Keratinocyte (primary cell): ENCODE data around the gene ARRB1. TPM values are rescaled to one million over a fixed set of nuclear protein-coding genes. Genes with fewer than 3 reads are reported as not detected.

Experiments
- DNase-seq: peaks from one replicate; pipeline ENCODE4 v3.0.0-alpha.2; 2011; ENCODE audit warnings: low read depth, missing footprints, low spot score
- FAIRE-seq: peaks from 2 replicates; lab custom pipeline; 2011; peaks lifted over from hg19 to GRCh38; lab: Jason Lieb, UNC
- H2AFZ ChIP-seq: 2 replicates; pipeline ENCODE4 v1.6.0; 2012; ENCODE audit warnings: low read length, control low read depth, inconsistent platforms; ENCODE audit not compliant: control insufficient read depth
- H3K27ac ChIP-seq: 2 replicates; pipeline ENCODE4 v1.5.1; 2011; ENCODE audit warnings: low read length; ENCODE audit not compliant: control insufficient read depth, insufficient read depth
- H3K27me3 ChIP-seq: 3 replicates; pipeline ENCODE4 v1.6.0; 2011; ENCODE audit warnings: low read length; ENCODE audit not compliant: control insufficient read depth, insufficient read depth; ENCODE audit errors: extremely low read depth
- H3K36me3 ChIP-seq, 2 experiments: 2 replicates in 1 of 2; 3 replicates in 1 of 2; pipeline ENCODE4 v1.5.1; 2011; ENCODE audit warnings: low read length in 2 of 2, mild to moderate bottlenecking in 1 of 2; ENCODE audit not compliant: control insufficient read depth in 2 of 2, insufficient read depth in 2 of 2; ENCODE audit errors: extremely low read depth in 1 of 2
- H3K4me1 ChIP-seq: 3 replicates; pipeline ENCODE4 v1.5.1; 2011; ENCODE audit warnings: low read length; ENCODE audit not compliant: control insufficient read depth, insufficient read depth; ENCODE audit errors: extremely low read depth
- H3K4me2 ChIP-seq: 3 replicates; pipeline ENCODE4 v1.6.0; 2011; ENCODE audit warnings: low read depth, low read length; ENCODE audit not compliant: control insufficient read depth, insufficient read depth; ENCODE audit errors: extremely low read depth
- H3K4me3 ChIP-seq, 3 experiments: fragments of 200-600 bp in 1 of 3; sonication (generic) in 1 of 3; 2 replicates in 2 of 3; 3 replicates in 1 of 3; pipeline ENCODE4 v1.5.1; 2011 to 2016; ENCODE audit warnings: low read length in 3 of 3, mild to moderate bottlenecking in 3 of 3, control low read depth in 2 of 3, inconsistent platforms in 1 of 3, low read depth in 1 of 3, mixed read lengths in 1 of 3, mixed run types in 1 of 3, moderate library complexity in 1 of 3; ENCODE audit not compliant: control insufficient read depth in 2 of 3, insufficient read depth in 2 of 3; ENCODE audit errors: extremely low read depth in 1 of 3
- H3K79me2 ChIP-seq: 2 replicates; pipeline ENCODE4 v1.6.0; 2012; ENCODE audit warnings: low read length; ENCODE audit not compliant: control insufficient read depth, insufficient read depth
- H3K9ac ChIP-seq: 3 replicates; pipeline ENCODE4 v1.6.0; 2011; ENCODE audit warnings: low read length; ENCODE audit not compliant: control insufficient read depth, insufficient read depth; ENCODE audit errors: extremely low read depth
- H3K9me1 ChIP-seq: 3 replicates; pipeline ENCODE4 v1.6.0; 2011; ENCODE audit warnings: low read length; ENCODE audit not compliant: control insufficient read depth, insufficient read depth; ENCODE audit errors: extremely low read depth
- H3K9me3 ChIP-seq: 2 replicates; pipeline ENCODE4 v1.5.1; 2012; ENCODE audit warnings: low read depth, low read length; ENCODE audit not compliant: control insufficient read depth
- H4K20me1 ChIP-seq: 3 replicates; pipeline ENCODE4 v1.6.0; 2011; ENCODE audit warnings: low read length; ENCODE audit not compliant: control insufficient read depth, insufficient read depth; ENCODE audit errors: extremely low read depth
- EZH2 ChIP-seq: IDR thresholded peaks from one replicate; pipeline ENCODE4 v1.6.1; 2012; ENCODE audit warnings: inconsistent platforms, mild to moderate bottlenecking, low read length, moderate library complexity
- dilution Hi-C: fragments of 300-500 bp; cut with MboI; formaldehyde crosslinking; loops from one replicate; pipeline ENCODE4 v1.7.0; 2020; ENCODE audit warnings: low sequenced_read_pairs; ENCODE audit not compliant: extremely low pct_ligation_motif_present
- polyA plus RNA-seq, 5 experiments: library from polyadenylated mRNA; depleted of rRNA in 3 of 5; stranded (reverse) in 3 of 5; stranded (forward) in 1 of 5; unstranded in 1 of 5; fragments of >200 nt; gene quantifications; 1 replicate in 1 of 5; 2 replicates in 3 of 5; 3 replicates in 1 of 5; pipeline versions ENCODE4 v1.2.1 to v1.2.3, GENCODE V29; 2011 to 2012; ENCODE audit warnings: missing spikeins in 2 of 5, low read depth in 1 of 5, low replicate concordance in 1 of 5
- TF ChIP-seq, protein P1 (sequence below), 3 experiments: IDR thresholded peaks in 1 of 3; conservative IDR thresholded peaks in 1 of 3; optimal IDR thresholded peaks in 1 of 3; 2 replicates in 2 of 3; 3 replicates in 1 of 3; pipeline versions ENCODE3 to v1.5.1; 2011; ENCODE audit warnings: low read length in 3 of 3, mild to moderate bottlenecking in 3 of 3, moderate library complexity in 2 of 3, control low read depth in 1 of 3, inconsistent platforms in 1 of 3; ENCODE audit not compliant: insufficient read depth in 2 of 3; ENCODE audit errors: extremely low read depth in 1 of 3

The ARRB1 gene
- polyA plus RNA-seq, 1 donor (not counting 4 experiments of a cell fraction or from before 2014, with no cell fraction given), result 0.94 TPM

DNA sequence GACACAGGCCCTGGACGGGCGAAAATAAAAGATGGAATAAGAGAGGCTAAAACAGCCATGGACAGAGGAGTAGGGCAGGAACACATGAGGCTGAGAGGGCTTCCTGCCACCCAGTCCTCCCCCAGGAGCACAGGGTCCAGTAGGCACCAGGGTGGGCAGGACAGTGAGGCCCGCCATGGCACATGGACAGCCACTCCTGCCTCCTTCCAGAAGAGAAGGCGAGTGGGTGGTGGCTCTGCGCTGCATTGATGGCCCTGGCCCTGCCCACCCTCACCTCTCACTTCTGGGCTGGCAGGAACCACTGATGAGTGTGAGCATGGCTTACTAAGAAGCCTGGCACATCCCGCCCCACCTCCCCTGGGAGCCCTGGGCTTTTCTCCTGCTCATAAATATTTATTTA, 59.7 kb downstream of the ARRB1 start:
- dilution Hi-C loops, result no loop called here

DNA sequence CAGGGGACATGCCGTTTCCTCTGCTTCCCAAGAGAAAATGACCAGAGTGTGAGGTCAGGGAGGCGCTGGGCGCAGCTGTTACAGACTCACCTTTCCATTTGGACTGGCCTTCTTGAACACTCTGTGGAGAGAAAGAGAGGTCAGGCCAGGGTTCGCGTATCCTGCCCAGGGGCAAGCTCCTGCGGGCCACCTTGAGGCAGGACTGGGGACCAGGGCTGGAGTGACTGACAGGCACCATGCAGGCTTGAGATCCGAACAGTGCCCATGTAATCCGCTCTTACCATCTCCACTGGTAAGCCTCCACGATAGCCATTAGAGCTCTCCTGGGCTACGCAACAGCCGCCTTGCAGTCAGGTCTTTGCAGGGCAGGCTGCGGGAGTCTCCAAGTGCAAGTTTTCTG, 61.5 kb downstream of the ARRB1 start:
- no peak overlapping the region for H3K4me3 ChIP-seq
- H3K4me1 ChIP-seq, result no peaks in the 10 kb centered on the region
- H3K79me2 ChIP-seq, result no peaks in the 10 kb centered on the region
- no peaks in the 10 kb centered on the region for H3K9me1 ChIP-seq
- H2AFZ ChIP-seq, result no peak overlapping the region
- dilution Hi-C loops, result no loop called here
- H3K36me3 ChIP-seq, result no peaks in the 10 kb centered on the region
- no peak overlapping the region for H3K27ac ChIP-seq
- TF ChIP-seq, protein P1, sequence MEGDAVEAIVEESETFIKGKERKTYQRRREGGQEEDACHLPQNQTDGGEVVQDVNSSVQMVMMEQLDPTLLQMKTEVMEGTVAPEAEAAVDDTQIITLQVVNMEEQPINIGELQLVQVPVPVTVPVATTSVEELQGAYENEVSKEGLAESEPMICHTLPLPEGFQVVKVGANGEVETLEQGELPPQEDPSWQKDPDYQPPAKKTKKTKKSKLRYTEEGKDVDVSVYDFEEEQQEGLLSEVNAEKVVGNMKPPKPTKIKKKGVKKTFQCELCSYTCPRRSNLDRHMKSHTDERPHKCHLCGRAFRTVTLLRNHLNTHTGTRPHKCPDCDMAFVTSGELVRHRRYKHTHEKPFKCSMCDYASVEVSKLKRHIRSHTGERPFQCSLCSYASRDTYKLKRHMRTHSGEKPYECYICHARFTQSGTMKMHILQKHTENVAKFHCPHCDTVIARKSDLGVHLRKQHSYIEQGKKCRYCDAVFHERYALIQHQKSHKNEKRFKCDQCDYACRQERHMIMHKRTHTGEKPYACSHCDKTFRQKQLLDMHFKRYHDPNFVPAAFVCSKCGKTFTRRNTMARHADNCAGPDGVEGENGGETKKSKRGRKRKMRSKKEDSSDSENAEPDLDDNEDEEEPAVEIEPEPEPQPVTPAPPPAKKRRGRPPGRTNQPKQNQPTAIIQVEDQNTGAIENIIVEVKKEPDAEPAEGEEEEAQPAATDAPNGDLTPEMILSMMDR (optimal IDR thresholded peaks at IDR 0.05 in 1 of 3, IDR thresholded peaks at IDR 0.05 in 1 of 3, conservative IDR thresholded peaks at IDR 0.05 in 1 of 3; ENCODE audit: extremely low read depth in 1 of 3, insufficient read depth in 2 of 3, low read length in 3 of 3), result no peak
- no peak for TF ChIP-seq EZH2
- H3K27me3 ChIP-seq, result peaks cover 4% of the 10 kb centered on the region
- H3K9me3 ChIP-seq, result no peaks in the 10 kb centered on the region
- DNase-seq (no peak), FAIRE-seq (no peak)
- H3K9ac ChIP-seq, result no peak overlapping the region
- no peak overlapping the region for H3K4me2 ChIP-seq
- no peaks in the 10 kb centered on the region for H4K20me1 ChIP-seq

More for the DNA sequence above, 59.7 kb downstream of the ARRB1 start:
- Histone ChIP-seq H4K20me1 (no peaks in the 10 kb centered on the region), H3K27me3 (peaks cover 4% of the 10 kb centered on the region), H3K9ac (no peak overlapping the region), H3K4me1 (no peaks in the 10 kb centered on the region), H3K36me3 (no peaks in the 10 kb centered on the region), H2AFZ (no peak overlapping the region), H3K4me2 (no peak overlapping the region), H3K79me2 (no peaks in the 10 kb centered on the region), H3K9me1 (no peaks in the 10 kb centered on the region), H3K9me3 (no peaks in the 10 kb centered on the region), H3K4me3 (no peak overlapping the region), H3K27ac (no peak overlapping the region)
- no peak for DNase-seq
- TF ChIP-seq, protein P1 (optimal IDR thresholded peaks at IDR 0.05 in 1 of 3, IDR thresholded peaks at IDR 0.05 in 1 of 3, conservative IDR thresholded peaks at IDR 0.05 in 1 of 3; ENCODE audit: extremely low read depth in 1 of 3, insufficient read depth in 2 of 3, low read length in 3 of 3), result no peak
- no peak for TF ChIP-seq EZH2
- no peak for FAIRE-seq
